ENCODE results near the gene CDK6.

DNA sequence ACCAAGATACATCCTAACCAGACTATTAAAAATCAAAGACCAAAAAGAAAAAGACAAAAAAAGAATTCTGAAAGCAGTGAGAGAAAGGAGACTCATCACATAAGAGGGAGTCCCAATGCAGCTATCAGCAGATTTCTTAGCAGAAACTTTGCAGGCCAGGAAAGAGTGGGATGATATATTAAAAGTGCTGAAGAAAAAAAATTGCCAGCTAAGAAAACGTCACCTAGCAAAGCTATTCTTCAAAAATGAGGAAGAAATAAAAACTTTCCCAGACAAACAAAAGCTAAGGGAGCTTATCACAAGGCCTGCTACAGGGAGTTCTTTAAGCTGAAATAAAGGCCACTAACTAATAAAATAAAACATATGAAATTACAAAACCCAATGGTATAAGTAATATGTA is 40.5 kb upstream of the CDK6 start:
- TF ChIP-seq, protein P1, sequence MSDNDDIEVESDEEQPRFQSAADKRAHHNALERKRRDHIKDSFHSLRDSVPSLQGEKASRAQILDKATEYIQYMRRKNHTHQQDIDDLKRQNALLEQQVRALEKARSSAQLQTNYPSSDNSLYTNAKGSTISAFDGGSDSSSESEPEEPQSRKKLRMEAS (IDR thresholded peaks at IDR 0.05) = no peak
- TF ChIP-seq, protein P2, sequence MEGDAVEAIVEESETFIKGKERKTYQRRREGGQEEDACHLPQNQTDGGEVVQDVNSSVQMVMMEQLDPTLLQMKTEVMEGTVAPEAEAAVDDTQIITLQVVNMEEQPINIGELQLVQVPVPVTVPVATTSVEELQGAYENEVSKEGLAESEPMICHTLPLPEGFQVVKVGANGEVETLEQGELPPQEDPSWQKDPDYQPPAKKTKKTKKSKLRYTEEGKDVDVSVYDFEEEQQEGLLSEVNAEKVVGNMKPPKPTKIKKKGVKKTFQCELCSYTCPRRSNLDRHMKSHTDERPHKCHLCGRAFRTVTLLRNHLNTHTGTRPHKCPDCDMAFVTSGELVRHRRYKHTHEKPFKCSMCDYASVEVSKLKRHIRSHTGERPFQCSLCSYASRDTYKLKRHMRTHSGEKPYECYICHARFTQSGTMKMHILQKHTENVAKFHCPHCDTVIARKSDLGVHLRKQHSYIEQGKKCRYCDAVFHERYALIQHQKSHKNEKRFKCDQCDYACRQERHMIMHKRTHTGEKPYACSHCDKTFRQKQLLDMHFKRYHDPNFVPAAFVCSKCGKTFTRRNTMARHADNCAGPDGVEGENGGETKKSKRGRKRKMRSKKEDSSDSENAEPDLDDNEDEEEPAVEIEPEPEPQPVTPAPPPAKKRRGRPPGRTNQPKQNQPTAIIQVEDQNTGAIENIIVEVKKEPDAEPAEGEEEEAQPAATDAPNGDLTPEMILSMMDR (IDR thresholded peaks at IDR 0.05; ENCODE audit: control extremely low read depth in 1 of 3, insufficient read depth in 1 of 3, low read depth in 1 of 3, low read length in 3 of 3) = no peak
- no peak for TF ChIP-seq JUND (IDR thresholded peaks at IDR 0.05; ENCODE audit: low read length)
- TF ChIP-seq NANOG (IDR thresholded peaks at IDR 0.05; ENCODE audit: insufficient read depth, low read depth, low read length, poor library complexity, severe bottlenecking) = no peak

All from H1 (cell line).